MM.1S (cell line): ENCODE data around the gene ASCC3.

Experiments used
- DNase-seq: peaks from one replicate; pipeline ENCODE4 v3.0.0-alpha.2; 2015
- H2AFZ ChIP-seq: fragments of 300-600 bp; sonication (generic); 2 replicates; pipeline ENCODE4 v1.6.0; 2016; ENCODE audit warnings: antibody characterized with exemption, low read length
- H3F3A ChIP-seq: fragments of 300-600 bp; sonication (generic); 2 replicates; pipeline ENCODE4 v1.6.1; 2016; ENCODE audit warnings: mild to moderate bottlenecking, antibody characterized with exemption, low read length, moderate library complexity, mixed read lengths; ENCODE audit not compliant: insufficient read depth
- H3K27ac ChIP-seq: fragments of 300-600 bp; sonication (generic); 2 replicates; pipeline ENCODE4 v1.5.1; 2016; ENCODE audit warnings: mild to moderate bottlenecking, low read length
- H3K27me3 ChIP-seq: fragments of 300-600 bp; sonication (generic); replicated peaks from 2 replicates; pipeline ENCODE4 v1.6.0; 2016; ENCODE audit warnings: low read length; ENCODE audit not compliant: insufficient read depth
- H3K36me3 ChIP-seq: fragments of 300-600 bp; sonication (generic); replicated peaks from 2 replicates; pipeline ENCODE4 v1.6.1; 2016; ENCODE audit warnings: mild to moderate bottlenecking, low read length, mixed read lengths; ENCODE audit not compliant: insufficient read depth
- H3K4me1 ChIP-seq: fragments of 300-600 bp; sonication (generic); 2 replicates; pipeline ENCODE4 v1.6.1; 2016; ENCODE audit warnings: low read length, mixed read lengths
- H3K4me2 ChIP-seq: fragments of 300-600 bp; sonication (generic); 2 replicates; pipeline ENCODE4 v1.6.0; 2016; ENCODE audit warnings: low read depth, low read length
- H3K4me3 ChIP-seq: fragments of 300-600 bp; sonication (generic); 2 replicates; pipeline ENCODE4 v1.5.1; 2016; ENCODE audit warnings: low read length, mixed read lengths
- H3K79me2 ChIP-seq: fragments of 300-600 bp; sonication (generic); 2 replicates; pipeline ENCODE4 v1.6.1; 2016; ENCODE audit warnings: mixed run types, low read length, mixed read lengths
- H3K9ac ChIP-seq: fragments of 300-600 bp; sonication (generic); 2 replicates; pipeline ENCODE4 v1.6.1; 2016; ENCODE audit warnings: low read length, mixed read lengths
- H3K9me2 ChIP-seq: fragments of 300-600 bp; sonication (generic); replicated peaks from 2 replicates; pipeline ENCODE4 v1.6.1; 2016; ENCODE audit warnings: mild to moderate bottlenecking, low read length, mixed read lengths; ENCODE audit not compliant: insufficient read depth
- H3K9me3 ChIP-seq: fragments of 300-600 bp; sonication (generic); replicated peaks from 2 replicates; pipeline ENCODE4 v1.6.1; 2016; ENCODE audit warnings: mild to moderate bottlenecking, low read length, mixed read lengths; ENCODE audit not compliant: insufficient read depth
- H4K20me1 ChIP-seq: fragments of 300-600 bp; sonication (generic); 2 replicates; pipeline ENCODE4 v1.6.1; 2016; ENCODE audit warnings: mild to moderate bottlenecking, low read length, moderate library complexity, mixed read lengths; ENCODE audit not compliant: insufficient read depth
- CTCF ChIP-seq: fragments of 300-600 bp; sonication (generic); IDR thresholded peaks from 2 replicates; pipeline ENCODE4 v1.5.1; 2016; ENCODE audit warnings: antibody characterized with exemption, low read length, mixed read lengths
- EZH2 ChIP-seq: fragments of 300-600 bp; sonication (generic); optimal IDR thresholded peaks from 2 replicates; pipeline ENCODE3; 2017; ENCODE audit warnings: low read depth, mild to moderate bottlenecking, antibody characterized with exemption, low read length, mixed read lengths
- EZH2phosphoT487 ChIP-seq: fragments of 300-600 bp; sonication (generic); IDR thresholded peaks from 2 replicates; pipeline ENCODE4 v1.6.1; 2018; ENCODE audit warnings: antibody characterized with exemption, low read length

ASCC3 gene

GRCh38 chr6:100493206-100493888 is 387.8 kb downstream of the ASCC3 start:
- DNase-seq: no peak
- no peak overlapping the region for H3K4me2 ChIP-seq
- no peaks in the 10 kb centered on the region for H3K36me3 ChIP-seq
- H3K27ac ChIP-seq: no peak overlapping the region
- no peaks in the 10 kb centered on the region for H3K79me2 ChIP-seq
- no peak overlapping the region for H3K9ac ChIP-seq
- H2AFZ ChIP-seq: no peak overlapping the region
- no peak for TF ChIP-seq CTCF
- no peak for TF ChIP-seq EZH2phosphoT487
- no peak for TF ChIP-seq EZH2
- H3K9me3 ChIP-seq: no peaks in the 10 kb centered on the region
- H3K9me2 ChIP-seq: no peaks in the 10 kb centered on the region
- no peaks in the 10 kb centered on the region for H3K27me3 ChIP-seq
- no peaks in the 10 kb centered on the region for H4K20me1 ChIP-seq
- H3K4me1 ChIP-seq: no peaks in the 10 kb centered on the region
- no peak overlapping the region for H3K4me3 ChIP-seq
- H3F3A ChIP-seq: no peaks in the 10 kb centered on the region

DNA sequence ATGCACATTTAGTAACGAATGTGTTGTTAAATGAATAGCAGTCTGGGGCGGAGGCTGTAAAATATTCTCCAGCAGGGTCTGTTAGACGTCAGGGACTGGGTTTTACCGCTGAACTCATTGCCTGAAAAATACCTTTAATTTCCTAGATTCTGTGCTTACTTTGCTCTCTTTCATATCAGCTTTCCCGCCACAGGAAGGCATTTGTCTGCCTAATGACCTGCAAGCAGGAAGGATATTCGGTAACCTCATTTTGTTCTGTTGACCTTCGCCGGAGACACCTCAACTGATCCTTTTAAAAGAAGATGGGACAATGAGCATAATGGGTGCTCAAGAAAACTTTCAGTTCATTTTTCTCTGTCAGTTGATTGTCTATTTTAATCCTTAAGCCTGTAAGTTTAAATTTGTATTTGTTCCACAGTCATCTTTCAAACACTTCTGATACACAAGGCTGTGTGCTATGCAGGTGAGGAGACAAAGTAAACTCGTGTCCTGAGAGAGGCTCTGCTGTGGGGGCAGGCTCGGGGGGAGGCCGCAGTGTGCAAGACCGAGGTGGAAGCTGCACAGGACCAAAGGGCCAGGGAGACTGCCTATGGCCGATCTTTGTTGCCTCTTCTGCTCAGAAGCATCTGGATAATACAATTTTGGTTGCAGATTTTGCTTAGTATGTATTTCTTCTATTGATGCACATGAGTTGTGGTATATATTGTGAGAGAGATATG is 389.0 kb downstream of the ASCC3 start:
- Histone ChIP-seq H3K9me2 (no peaks in the 10 kb centered on the region), H3K9ac (no peak overlapping the region), H3K79me2 (no peaks in the 10 kb centered on the region), H3K27ac (no peak overlapping the region), H3K4me3 (no peak overlapping the region), H3K4me2 (no peak overlapping the region), H4K20me1 (no peaks in the 10 kb centered on the region), H2AFZ (no peak overlapping the region), H3K36me3 (no peaks in the 10 kb centered on the region), H3K27me3 (no peaks in the 10 kb centered on the region), H3F3A (no peaks in the 10 kb centered on the region), H3K4me1 (no peaks in the 10 kb centered on the region), H3K9me3 (no peaks in the 10 kb centered on the region)
- TF ChIP-seq CTCF: no peak
- TF ChIP-seq EZH2phosphoT487: no peak
- no peak for DNase-seq

DNA sequence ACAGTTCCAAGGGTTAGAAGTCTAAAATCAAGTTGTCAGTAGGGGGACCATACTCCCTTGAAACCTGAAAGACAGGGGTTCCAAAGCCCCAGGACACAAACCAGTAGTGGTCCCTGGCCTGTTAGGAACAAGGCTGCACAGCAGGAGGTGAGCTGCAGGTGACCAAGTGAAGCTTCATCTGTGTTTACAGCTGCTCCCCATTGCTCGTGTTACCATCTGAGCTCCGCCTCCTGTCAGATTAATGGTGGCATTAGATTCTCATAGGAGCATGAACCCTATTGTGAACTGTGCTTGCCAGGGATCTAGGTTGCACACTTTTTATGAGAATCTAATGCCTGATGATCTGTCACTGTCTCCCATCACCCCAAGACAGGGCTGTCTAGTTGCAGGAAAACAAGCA is 391.1 kb downstream of the ASCC3 start:
- H2AFZ ChIP-seq: no peak overlapping the region
- H3K4me1 ChIP-seq: no peaks in the 10 kb centered on the region
- H3K79me2 ChIP-seq: no peaks in the 10 kb centered on the region
- H3K4me2 ChIP-seq: no peak overlapping the region
- no peaks in the 10 kb centered on the region for H3K9me3 ChIP-seq
- no peak for TF ChIP-seq EZH2
- TF ChIP-seq EZH2phosphoT487: no peak
- no peak for TF ChIP-seq CTCF
- H3K4me3 ChIP-seq: no peak overlapping the region
- no peak overlapping the region for H3K27ac ChIP-seq
- H4K20me1 ChIP-seq: no peaks in the 10 kb centered on the region
- no peak for DNase-seq
- H3K9ac ChIP-seq: no peak overlapping the region
- H3K36me3 ChIP-seq: no peaks in the 10 kb centered on the region
- H3F3A ChIP-seq: no peaks in the 10 kb centered on the region
- H3K9me2 ChIP-seq: no peaks in the 10 kb centered on the region
- no peaks in the 10 kb centered on the region for H3K27me3 ChIP-seq
